GM12874 (cell line): ENCODE data around the gene SLC2A11.

Source experiments
- CTCF ChIP-seq: IDR thresholded peaks from 2 replicates; pipeline ENCODE4 v1.5.1; 2011; ENCODE audit warnings: low read depth, mild to moderate bottlenecking, control low read depth, low read length, moderate library complexity; ENCODE audit not compliant: insufficient read depth

SLC2A11 gene

GRCh38 chr22:23896166-23896522 is 38.5 kb downstream of the SLC2A11 start:
- TF ChIP-seq CTCF, result no peak

DNA sequence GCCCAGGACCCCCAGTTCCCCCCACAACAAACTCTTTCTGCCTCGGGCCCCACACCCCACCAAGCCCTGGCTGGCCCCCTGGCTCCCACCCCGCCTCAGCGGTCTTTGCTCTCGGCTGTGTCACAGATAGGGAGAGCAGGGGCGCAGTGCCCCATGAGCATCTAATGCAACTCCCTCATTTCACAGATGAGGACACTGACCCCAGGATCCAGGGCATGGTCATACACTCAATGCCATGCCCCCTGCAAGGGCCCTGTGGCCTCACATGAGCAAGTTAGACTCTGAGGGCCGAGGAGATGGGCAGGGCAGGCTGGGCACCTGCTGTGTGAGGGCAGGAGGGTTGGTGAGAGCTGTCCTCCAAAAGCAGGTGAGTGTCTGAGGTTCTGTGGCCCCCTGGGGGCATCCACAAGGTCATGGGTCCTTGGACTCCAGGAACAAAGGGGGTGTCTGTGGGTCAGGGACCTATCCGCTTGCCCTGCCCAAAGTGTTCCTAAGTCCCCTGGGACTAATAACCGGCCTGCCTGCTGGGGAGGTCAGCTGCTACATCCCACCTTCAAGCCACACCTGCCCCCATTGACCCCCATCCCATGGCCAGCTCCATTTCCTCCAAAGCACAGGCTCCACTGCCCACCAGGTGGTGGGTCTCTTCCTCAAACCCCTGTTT is 39.0 kb downstream of the SLC2A11 start:
- no peak for TF ChIP-seq CTCF

DNA sequence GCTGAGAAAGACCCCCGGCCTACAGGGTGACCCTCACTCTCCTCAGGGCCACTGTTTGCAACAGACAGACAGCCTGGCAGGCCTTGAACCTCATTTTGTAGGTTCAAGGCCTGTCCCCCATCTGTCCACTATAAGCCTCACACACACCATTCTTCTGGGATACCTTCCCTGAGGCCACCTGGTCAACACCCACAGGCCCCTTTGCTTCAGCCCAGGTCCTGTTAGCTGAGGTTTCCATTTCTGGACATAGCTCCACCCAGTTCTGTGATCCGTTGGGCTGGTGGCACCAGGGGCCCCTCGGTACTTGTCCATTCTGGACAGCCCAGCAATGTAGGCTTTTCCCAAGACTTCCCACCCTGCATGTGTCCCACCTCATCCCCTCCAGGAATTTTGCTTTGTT is 39.6 kb downstream of the SLC2A11 start:
- TF ChIP-seq CTCF, result no peak

DNA sequence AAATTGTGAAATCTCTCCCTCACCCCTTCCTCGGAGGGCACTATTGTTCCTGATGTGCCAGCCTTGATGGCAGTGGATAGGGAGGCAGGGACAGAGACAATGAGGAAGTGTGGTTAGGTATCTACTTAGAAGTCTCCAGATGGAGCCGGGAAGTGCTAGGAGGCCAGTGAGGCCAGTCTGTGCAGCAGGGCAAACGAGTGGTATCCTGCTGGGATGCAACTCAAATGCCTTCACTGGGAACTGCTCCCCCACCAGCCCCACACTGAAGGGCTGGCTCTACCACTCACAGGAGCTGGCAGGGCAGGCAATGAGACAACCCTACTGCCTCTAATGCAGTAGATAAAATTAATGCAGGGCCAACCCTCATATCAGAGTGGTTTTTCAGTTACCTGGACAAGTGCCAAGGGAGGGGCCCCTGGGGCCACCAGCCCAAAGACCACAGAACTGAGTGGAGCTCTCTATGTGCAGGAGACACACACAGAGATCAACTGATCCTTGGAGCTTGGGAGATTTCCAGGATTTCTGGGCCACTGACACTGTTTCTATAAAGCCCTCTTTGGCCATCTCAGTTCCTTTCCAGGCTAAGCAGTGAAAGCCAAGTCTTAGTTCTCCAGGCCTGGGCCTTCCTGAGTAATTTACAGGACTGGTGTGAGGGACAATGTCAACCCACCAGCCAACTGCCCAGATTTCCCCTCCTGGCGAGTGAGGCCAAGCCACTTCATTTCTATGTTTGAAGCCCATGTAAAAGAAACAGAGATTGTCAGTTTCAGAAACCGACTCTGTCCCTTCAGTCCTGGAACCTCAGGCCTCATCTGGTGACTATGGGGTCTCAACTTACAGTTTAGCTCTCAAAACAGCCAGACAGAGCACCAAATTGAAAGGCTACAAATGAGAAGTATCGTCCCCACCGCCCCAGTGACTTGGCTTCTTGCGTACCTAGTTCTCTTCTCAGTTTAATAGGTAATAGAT is 40.6 kb downstream of the SLC2A11 start:
- no peak for TF ChIP-seq CTCF

DNA sequence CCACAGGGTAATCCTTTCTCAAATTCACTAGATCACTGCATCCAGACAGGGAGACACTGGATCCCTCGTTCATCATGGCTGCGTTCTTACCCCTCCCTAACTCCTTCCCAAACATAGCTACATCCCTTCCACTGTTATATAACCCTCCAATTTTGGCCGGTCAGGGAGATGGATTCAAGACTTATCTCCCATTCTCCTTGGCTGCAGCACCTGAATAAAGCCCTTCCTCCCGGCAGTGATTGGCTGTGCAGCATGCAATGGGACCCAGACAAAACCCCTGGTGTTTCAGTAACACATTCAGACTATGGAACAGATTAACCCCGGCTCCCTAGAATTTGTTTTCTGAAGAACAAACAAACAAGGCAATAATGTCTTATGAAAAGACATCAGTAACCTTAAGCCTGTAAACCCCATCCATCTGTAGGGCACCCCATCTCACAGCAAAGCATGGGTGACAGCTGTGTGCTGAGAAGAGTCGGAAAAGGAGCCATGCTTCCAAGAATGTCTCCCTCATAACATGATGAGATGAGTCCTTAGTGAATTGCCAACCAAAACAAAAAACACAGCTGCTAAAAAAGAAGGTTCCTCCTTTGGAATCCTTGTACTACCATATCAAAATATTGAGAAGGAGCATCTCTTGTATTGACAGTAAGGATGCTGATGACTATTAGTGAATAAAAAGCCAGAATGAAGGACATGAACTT is 41.5 kb downstream of the SLC2A11 start:
- no peak for TF ChIP-seq CTCF

DNA sequence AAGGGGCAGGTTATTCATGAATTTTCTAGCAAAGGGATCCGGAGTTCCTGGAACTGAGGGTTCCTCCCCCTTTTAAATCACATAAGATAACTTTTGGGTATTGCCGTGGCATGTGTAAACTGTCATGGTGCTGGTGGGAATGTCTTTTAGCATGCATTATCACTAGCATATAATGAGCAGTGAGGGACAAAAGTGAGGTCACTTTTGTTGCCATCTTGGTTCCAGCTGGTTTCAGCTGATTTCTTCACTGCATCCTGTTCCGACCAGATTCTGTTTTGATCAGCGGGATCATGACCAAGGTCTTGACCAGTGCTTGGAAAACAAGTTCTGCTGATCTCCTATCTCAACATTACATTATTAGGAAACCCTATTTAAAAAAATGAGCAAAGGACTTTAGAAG is 43.9 kb downstream of the SLC2A11 start:
- TF ChIP-seq CTCF, result no peak

- TF ChIP-seq CTCF, result no peak
Observed at GRCh38 chr22:23903328-23903971, 45.8 kb downstream of the SLC2A11 start.
